ENCODE results near the gene AP5S1.
A peak's percentile ranks its signal among the peaks of the same experiment; 100 is the strongest.

Gene AP5S1

GRCh38 chr20:3846740-3847428 lies 26.5 kb downstream of the AP5S1 start, which contains the start of gene MAVS:
Gene MAVS (plus strand): TSS chr20:3846834. CDS start chr20:3854625, 7,791 bp downstream.
- DNase-seq: peak; percentile 41

- DNase-seq: no peak
Measured at GRCh38 chr20:3847429-3847940, 27.1 kb downstream of the AP5S1 start.

GRCh38 chr20:3848565-3848964 lies 28.2 kb downstream of the AP5S1 start:
- no peak for DNase-seq

GRCh38 chr20:3854462-3854871 lies 34.1 kb downstream of the AP5S1 start:
- DNase-seq: no peak

GRCh38 chr20:3857405-3857804 lies 37.1 kb downstream of the AP5S1 start:
- DNase-seq: no peak

GRCh38 chr20:3858689-3859088 lies 38.3 kb downstream of the AP5S1 start:
- DNase-seq: no peak

- no peak for DNase-seq
Measured at GRCh38 chr20:3861191-3861590, 40.8 kb downstream of the AP5S1 start.

- no peak for DNase-seq
Measured at GRCh38 chr20:3862333-3862732, 42.0 kb downstream of the AP5S1 start.

GRCh38 chr20:3863317-3863716 lies 43.0 kb downstream of the AP5S1 start:
- no peak for DNase-seq

GRCh38 chr20:3864518-3864917 lies 44.2 kb downstream of the AP5S1 start:
- no peak for DNase-seq

GRCh38 chr20:3865152-3865886 lies 45.0 kb downstream of the AP5S1 start:
- no peak for DNase-seq

GRCh38 chr20:3865887-3866407 lies 45.6 kb downstream of the AP5S1 start:
- DNase-seq: no peak

GRCh38 chr20:3866464-3866863 lies 46.1 kb downstream of the AP5S1 start:
- DNase-seq: no peak

GRCh38 chr20:3867802-3868201 lies 47.5 kb downstream of the AP5S1 start:
- no peak for DNase-seq

- no peak for DNase-seq
Measured at GRCh38 chr20:3869839-3870634, 49.7 kb downstream of the AP5S1 start.

GRCh38 chr20:3871550-3872265 lies 51.4 kb downstream of the AP5S1 start:
- no peak for DNase-seq

GRCh38 chr20:3873507-3873906 lies 53.2 kb downstream of the AP5S1 start:
- no peak for DNase-seq

- DNase-seq: no peak
Measured at GRCh38 chr20:3874194-3874844, 54.0 kb downstream of the AP5S1 start.

GRCh38 chr20:3875378-3875974 lies 55.1 kb downstream of the AP5S1 start:
- no peak for DNase-seq

GRCh38 chr20:3876000-3876399 lies 55.7 kb downstream of the AP5S1 start:
- DNase-seq: no peak

- DNase-seq: no peak
Measured at GRCh38 chr20:3876676-3877075, 56.3 kb downstream of the AP5S1 start.

All from GOT3 (cell line).